ENCODE measurements around the gene LRRC28.

Gene LRRC28

GRCh38 chr15:99416191-99417188, 165.2 kb downstream of the LRRC28 start:
- in situ Hi-C loops (cut with HindIII; ENCODE audit: low sequenced_read_pairs) = no loop called here
- H3K4me3 ChIP-seq (ENCODE audit: low read depth, low read length) = no peak overlapping the region
- DNase-seq (ENCODE audit: low read depth, low spot score) = no peak
- no peak for TF ChIP-seq CTCF (IDR thresholded peaks at IDR 0.05; ENCODE audit: low read depth, low read length)

DNA sequence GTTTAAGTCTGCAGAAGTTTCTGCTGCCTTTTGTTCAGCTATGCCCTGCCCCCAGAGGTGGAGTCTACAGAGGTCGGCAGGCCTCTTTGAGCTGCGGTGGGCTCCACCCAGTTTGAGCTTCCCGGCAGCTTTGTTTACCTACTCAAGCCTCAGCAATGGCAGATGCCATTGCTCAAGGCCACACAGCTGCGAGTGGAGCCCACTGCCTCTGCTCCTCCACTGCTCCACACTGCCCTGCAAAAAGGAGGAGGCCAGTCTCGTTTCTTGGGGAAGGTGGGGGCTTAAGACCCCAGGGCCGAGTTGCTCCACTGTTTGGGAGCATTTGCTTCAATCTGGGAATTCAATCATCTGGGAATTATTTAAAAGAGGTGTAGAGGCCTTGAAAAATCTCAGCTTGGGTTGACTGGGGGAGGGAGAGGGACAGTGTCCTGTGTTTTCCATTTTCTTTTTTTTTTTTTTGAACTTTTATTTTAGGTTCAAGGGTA, 169.9 kb downstream of the LRRC28 start:
- in situ Hi-C loops (cut with HindIII; ENCODE audit: low sequenced_read_pairs) = no loop called here
- no peak for DNase-seq (ENCODE audit: low read depth, low spot score)
- H3K4me3 ChIP-seq (ENCODE audit: low read depth, low read length) = no peak overlapping the region
- no peak for TF ChIP-seq CTCF (IDR thresholded peaks at IDR 0.05; ENCODE audit: low read depth, low read length)

GRCh38 chr15:99421758-99422157, 170.5 kb downstream of the LRRC28 start:
- TF ChIP-seq CTCF (IDR thresholded peaks at IDR 0.05; ENCODE audit: low read depth, low read length) = no peak
- DNase-seq (ENCODE audit: low read depth, low spot score) = no peak
- in situ Hi-C loops (cut with HindIII; ENCODE audit: low sequenced_read_pairs) = no loop called here

DNA sequence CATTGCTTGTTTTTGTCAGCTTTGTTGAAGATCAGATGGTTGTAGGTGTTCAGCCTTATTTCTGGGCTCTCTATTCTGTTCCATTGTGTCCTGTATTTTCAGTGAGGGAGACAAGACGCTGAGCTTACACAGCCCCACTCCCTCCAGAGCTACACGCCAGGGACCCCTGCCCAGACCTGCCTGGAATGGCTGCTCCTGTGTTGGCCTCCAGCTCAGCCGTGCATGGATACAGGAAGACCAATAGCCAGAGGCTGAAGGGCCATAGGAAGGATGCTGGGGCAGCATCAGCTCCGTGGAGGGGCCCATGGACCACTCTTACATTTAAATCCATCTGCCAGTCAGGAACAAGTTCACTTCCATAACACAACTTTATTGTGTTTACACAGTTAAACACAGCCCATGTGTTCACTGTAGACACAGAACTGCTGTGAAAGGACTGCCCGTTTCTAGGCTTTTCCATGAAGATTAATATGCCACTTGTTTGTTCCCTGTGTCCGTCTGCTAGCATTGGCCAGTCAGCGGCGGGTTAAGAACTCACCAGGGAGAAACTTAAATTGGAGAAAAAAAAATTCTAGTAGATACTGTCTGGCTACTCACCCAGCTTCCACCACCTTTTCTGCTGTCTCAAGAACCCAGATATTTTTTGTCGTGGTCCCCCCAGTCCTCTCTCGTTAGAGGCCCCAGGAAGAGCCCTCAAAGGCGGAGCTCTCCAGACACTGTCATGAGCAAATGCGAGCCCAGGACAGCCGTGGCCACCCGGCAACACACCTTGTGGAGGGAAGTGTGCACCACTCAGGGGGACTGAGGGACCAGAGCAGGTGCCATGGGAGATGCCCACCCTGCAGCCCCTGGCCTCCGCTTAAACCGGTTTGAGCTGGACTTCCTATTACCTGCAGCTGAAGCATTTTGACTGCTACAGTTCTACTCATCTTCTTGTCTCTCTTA, 172.2 kb downstream of the LRRC28 start:
- no peak for DNase-seq (ENCODE audit: low read depth, low spot score)
- TF ChIP-seq CTCF (IDR thresholded peaks at IDR 0.05; ENCODE audit: low read depth, low read length) = no peak
- H3K4me3 ChIP-seq (ENCODE audit: low read depth, low read length) = no peak overlapping the region
- in situ Hi-C loops (cut with HindIII; ENCODE audit: low sequenced_read_pairs) = no loop called here

More at GRCh38 chr15:99421758-99422157, 170.5 kb downstream of the LRRC28 start:
- H3K4me3 ChIP-seq (ENCODE audit: low read depth, low read length) = no peak overlapping the region

DNA sequence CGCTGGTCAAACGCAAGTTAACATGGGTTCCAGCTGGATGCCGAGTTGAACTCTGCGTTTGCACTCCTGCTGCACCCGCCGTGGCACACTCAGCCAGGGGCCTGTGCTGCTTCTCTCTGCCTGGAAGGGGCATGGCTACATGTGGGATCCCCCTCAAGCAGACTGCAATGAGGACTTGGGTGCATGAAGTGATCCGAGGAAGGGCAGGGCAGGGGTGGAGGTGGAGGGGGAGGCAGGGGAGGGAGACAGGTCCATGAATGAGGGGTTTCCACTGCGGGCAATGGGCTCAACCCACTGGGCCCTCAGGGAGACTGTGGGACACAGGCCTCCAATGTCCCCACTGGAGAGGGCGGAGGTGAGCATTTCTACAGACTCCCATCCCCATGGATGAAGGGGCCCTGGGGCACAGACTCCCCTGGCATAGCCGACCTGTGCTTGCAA, 172.9 kb downstream of the LRRC28 start:
- no peak overlapping the region for H3K4me3 ChIP-seq (ENCODE audit: low read depth, low read length)
- no peak for DNase-seq (ENCODE audit: low read depth, low spot score)
- TF ChIP-seq CTCF (IDR thresholded peaks at IDR 0.05; ENCODE audit: low read depth, low read length) = no peak
- in situ Hi-C loops (cut with HindIII; ENCODE audit: low sequenced_read_pairs) = no loop called here

DNA sequence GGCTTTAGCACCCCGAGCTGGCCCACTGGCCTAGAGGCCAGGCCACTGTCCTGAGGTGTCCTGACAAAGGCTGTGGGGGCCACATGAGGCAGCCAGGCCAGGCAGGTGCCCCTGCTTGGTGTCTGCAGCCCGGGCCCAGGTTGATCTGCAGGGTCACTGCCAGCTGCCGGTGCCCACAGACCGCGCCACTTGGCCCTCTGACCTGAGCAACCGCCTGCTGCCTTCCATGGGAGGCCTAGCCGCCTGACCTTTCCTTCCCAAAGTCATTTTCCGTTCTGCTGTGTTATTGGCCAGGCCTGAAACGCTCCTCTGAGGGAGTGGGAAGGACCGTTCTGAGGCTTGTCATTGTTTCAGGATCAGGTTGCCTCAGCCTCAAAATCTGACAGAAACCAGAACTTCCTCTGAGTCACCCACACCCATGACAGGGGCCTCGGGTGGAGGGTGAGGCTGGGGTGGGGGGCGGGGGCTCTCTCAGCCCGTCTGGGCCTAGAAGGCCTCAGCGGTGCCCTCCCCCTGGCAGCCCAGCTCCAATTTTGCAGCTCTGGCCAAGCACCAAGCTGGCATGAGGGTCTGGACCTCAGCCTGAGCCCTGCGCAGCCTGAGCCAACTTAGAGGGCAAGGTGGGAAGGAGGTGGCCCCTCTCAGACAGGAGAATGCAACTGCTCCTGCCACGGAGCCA, 173.8 kb downstream of the LRRC28 start:
- in situ Hi-C loops (cut with HindIII; ENCODE audit: low sequenced_read_pairs) = no loop called here
- H3K4me3 ChIP-seq (ENCODE audit: low read depth, low read length) = no peak overlapping the region
- peak; percentile 78 for DNase-seq (ENCODE audit: low read depth, low spot score)
- TF ChIP-seq CTCF (IDR thresholded peaks at IDR 0.05; ENCODE audit: low read depth, low read length) = no peak
